ENCODE measurements around the gene GDF9.

GDF9 gene

DNA sequence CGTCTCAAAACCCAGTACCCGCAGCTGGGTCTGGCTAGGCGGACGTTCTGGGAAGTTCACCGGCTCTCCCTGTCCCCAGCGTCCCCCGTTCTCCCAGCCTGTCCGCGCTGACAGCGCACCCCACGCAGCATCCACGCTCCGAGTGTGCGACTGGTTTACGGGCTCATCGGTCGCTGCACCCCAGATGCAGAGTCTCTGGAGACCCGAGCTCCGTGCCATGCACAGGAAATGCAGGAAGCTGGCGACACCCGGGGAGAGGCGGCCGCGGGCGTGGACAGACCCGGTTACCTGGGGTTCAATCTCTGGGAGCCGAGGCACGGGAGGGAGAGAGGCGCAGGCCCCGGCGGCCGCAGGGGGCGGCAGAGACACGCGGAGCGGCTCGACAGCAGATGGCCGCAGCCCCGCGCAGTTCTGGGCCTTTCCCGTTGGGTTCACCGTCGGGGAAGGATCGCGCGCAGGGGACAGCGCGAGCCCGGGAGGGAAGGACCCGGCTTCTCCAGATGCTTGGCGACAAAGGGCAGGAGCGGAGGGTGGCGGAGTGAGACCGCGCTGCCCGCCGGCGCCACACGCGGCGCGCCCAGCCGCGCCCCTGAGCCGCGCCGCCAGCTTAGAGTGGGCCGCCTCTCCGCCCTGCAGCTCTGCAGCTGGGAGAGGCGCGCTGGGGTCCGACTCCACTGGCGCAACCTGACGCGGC, 36.4 kb downstream of the GDF9 start:
- Histone ChIP-seq H3K4ac (ENCODE audit: low read length) (no peak overlapping the region), H2BK5ac (ENCODE audit: low read length) (no peak overlapping the region), H3K14ac (ENCODE audit: low read length) (no peak overlapping the region), H2BK120ac (ENCODE audit: low read depth, low read length) (peak overlapping the region; percentile 35), H2BK15ac (ENCODE audit: low read length) (peak overlapping the region; percentile 20), H3K79me1 (ENCODE audit: low read depth, low read length) (peaks cover 3% of the 10 kb centered on the region), H4K91ac (ENCODE audit: low read depth, low read length, poor library complexity) (no peak overlapping the region), H4K8ac (ENCODE audit: low read depth, low read length) (peak overlapping the region; percentile 74), H3K27ac (replicated peaks; ENCODE audit: low read length) (no peak overlapping the region), H2AFZ (ENCODE audit: low read length) (peak overlapping the region; percentile 95), H2BK12ac (ENCODE audit: low read length) (no peak overlapping the region), H3K23ac (ENCODE audit: low read depth, low read length, poor library complexity) (peak overlapping the region; percentile 15), H3K18ac (ENCODE audit: low read length) (peak overlapping the region; percentile 98), H3K36me3 (replicated peaks in 1 of 2; ENCODE audit: control insufficient read depth in 2 of 2, insufficient read depth in 2 of 2, low read length in 2 of 2) (no peaks in the 10 kb centered on the region), H3K9me3 (replicated peaks in 1 of 2; ENCODE audit: control insufficient read depth in 2 of 2, insufficient read depth in 1 of 2, low read depth in 1 of 2, low read length in 2 of 2) (peaks cover 0 to 2% of the 10 kb centered on the region in 2 donors), H3K4me2 (ENCODE audit: insufficient read depth, low read length, poor library complexity, severe bottlenecking) (peak overlapping the region; percentile 72), H3K4me3 (ENCODE audit: low read length in 2 of 2) (peak overlapping the region; percentile 47 to 87), H3K4me1 (ENCODE audit: control insufficient read depth in 2 of 2, insufficient read depth in 1 of 2, low read depth in 1 of 2, low read length in 2 of 2) (peaks cover 0 to 4% of the 10 kb centered on the region in 2 donors), H2AK5ac (ENCODE audit: low read depth, low read length) (no peak overlapping the region), H3K9ac (ENCODE audit: low read depth, low read length, poor library complexity) (peak overlapping the region; percentile 89), H3K27me3 (ENCODE audit: control insufficient read depth in 3 of 3, insufficient read depth in 3 of 3, low read depth in 1 of 3, low read length in 3 of 3) (peaks cover 12 to 88% (median 62%) of the 10 kb centered on the region in 3 experiments)
- no peak for DNase-seq (ENCODE audit: low spot score)
- WGBS, 2 donors (ENCODE audit: extremely low coverage in 2 of 2, insufficient read length in 2 of 2, insufficient replicate concordance in 1 of 2): no CpG with 5 or more reads among the region's 75 CpGs

DNA sequence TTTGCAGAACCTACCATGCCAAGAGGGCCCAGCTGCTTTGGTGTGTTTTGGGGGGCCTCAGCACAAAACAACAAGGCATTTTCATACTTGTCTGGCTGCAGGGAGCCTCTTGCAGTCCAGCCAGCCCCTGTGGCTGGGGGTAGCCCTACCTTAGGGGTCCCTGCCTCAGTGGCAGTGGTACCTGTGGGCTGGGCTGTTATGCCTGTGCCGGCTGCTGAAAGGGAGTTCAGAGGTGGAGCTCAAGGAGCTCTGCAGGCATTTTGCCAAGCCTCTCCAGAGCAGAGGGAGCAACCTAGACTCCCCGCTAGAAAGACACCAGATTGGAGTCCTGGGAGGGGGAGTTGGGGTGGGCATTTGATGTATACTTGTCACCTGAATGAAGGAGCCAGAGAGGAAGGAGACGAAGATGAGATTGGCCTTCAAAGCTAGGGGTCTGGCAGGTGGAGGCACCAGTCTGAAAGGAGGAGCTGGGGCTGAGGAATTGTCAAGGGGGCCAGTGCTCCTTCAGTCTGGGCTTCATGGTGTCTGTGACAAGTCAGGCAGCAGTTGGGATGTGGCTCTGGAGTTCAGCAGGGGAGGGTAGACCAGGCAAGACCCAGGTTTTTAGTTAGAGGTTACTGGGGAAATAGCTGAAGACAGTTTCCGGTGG, 37.3 kb downstream of the GDF9 start:
- no CpG with 5 or more reads among the region's 4 CpGs for WGBS, 2 donors (ENCODE audit: extremely low coverage in 2 of 2, insufficient read length in 2 of 2, insufficient replicate concordance in 1 of 2)
- no peak overlapping the region for H3K14ac ChIP-seq (ENCODE audit: low read length)
- H4K91ac ChIP-seq (ENCODE audit: low read depth, low read length, poor library complexity): no peak overlapping the region
- H2AK5ac ChIP-seq (ENCODE audit: low read depth, low read length): no peak overlapping the region
- no peak overlapping the region for H3K27ac ChIP-seq (replicated peaks; ENCODE audit: low read length)
- H3K23ac ChIP-seq (ENCODE audit: low read depth, low read length, poor library complexity): no peak overlapping the region
- H3K4me3 ChIP-seq (ENCODE audit: low read length in 2 of 2): no peak overlapping the region
- no peak for DNase-seq (ENCODE audit: low spot score)
- H3K18ac ChIP-seq (ENCODE audit: low read length): no peak overlapping the region
- H3K27me3 ChIP-seq (ENCODE audit: control insufficient read depth in 3 of 3, insufficient read depth in 3 of 3, low read depth in 1 of 3, low read length in 3 of 3): peaks cover 15 to 88% (median 71%) of the 10 kb centered on the region in 3 experiments
- H3K9ac ChIP-seq (ENCODE audit: low read depth, low read length, poor library complexity): no peak overlapping the region
- no peak overlapping the region for H2BK120ac ChIP-seq (ENCODE audit: low read depth, low read length)
- peaks cover 0 to 2% of the 10 kb centered on the region in 2 donors for H3K9me3 ChIP-seq (replicated peaks in 1 of 2; ENCODE audit: control insufficient read depth in 2 of 2, insufficient read depth in 1 of 2, low read depth in 1 of 2, low read length in 2 of 2)
- H3K4me1 ChIP-seq (ENCODE audit: control insufficient read depth in 2 of 2, insufficient read depth in 1 of 2, low read depth in 1 of 2, low read length in 2 of 2): peaks cover 0 to 4% of the 10 kb centered on the region in 2 donors
- no peak overlapping the region for H2BK12ac ChIP-seq (ENCODE audit: low read length)
- H3K79me1 ChIP-seq (ENCODE audit: low read depth, low read length): peaks cover 3% of the 10 kb centered on the region
- no peak overlapping the region for H3K4me2 ChIP-seq (ENCODE audit: insufficient read depth, low read length, poor library complexity, severe bottlenecking)
- H2AFZ ChIP-seq (ENCODE audit: low read length): no peak overlapping the region
- H2BK15ac ChIP-seq (ENCODE audit: low read length): no peak overlapping the region
- H3K4ac ChIP-seq (ENCODE audit: low read length): no peak overlapping the region
- H2BK5ac ChIP-seq (ENCODE audit: low read length): no peak overlapping the region
- no peak overlapping the region for H4K8ac ChIP-seq (ENCODE audit: low read depth, low read length)
- no peaks in the 10 kb centered on the region for H3K36me3 ChIP-seq (replicated peaks in 1 of 2; ENCODE audit: control insufficient read depth in 2 of 2, insufficient read depth in 2 of 2, low read length in 2 of 2)

DNA sequence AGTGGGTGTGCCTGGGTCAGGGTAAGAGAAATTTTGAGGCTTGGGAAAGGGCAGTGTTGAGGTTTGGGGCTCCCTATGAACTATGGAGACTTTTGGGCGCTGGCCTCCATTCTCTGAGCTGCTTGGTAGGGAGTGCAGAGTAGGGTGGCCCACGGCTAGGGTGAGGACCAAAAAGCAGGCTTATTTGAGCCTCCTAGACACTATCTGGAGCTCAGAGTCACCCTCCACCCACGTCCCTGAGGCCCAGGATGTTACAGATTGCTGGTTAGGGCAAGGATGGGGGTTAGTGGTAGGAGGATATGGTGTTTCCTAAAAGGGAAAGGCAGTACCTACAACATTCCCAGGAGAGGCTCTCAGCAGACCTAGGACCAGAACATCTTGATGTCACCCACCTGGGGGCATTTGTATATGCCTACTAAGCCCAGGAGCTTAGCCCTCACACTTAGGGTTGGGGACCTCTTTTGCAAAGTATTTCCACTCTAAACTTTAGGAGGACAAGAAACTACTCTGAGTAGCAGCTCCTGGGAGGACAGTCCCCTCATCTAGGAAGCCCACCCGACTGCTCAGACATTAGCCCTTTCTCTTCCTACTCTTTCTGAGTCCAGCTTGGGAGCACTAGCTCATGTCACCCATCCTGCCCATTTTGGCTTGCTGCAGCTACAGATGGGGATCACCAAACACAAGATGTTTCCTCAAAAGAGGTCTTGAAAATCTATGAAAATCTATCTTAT, 38.2 kb downstream of the GDF9 start:
- DNase-seq (ENCODE audit: low spot score): no peak
- Histone ChIP-seq H3K4me2 (ENCODE audit: insufficient read depth, low read length, poor library complexity, severe bottlenecking) (no peak overlapping the region), H3K36me3 (replicated peaks in 1 of 2; ENCODE audit: control insufficient read depth in 2 of 2, insufficient read depth in 2 of 2, low read length in 2 of 2) (no peaks in the 10 kb centered on the region), H3K14ac (ENCODE audit: low read length) (no peak overlapping the region), H2BK5ac (ENCODE audit: low read length) (no peak overlapping the region), H3K4me3 (ENCODE audit: low read length in 2 of 2) (no peak overlapping the region), H2BK12ac (ENCODE audit: low read length) (no peak overlapping the region), H3K27me3 (ENCODE audit: control insufficient read depth in 3 of 3, insufficient read depth in 3 of 3, low read depth in 1 of 3, low read length in 3 of 3) (peaks cover 15 to 88% (median 77%) of the 10 kb centered on the region in 3 experiments), H4K91ac (ENCODE audit: low read depth, low read length, poor library complexity) (no peak overlapping the region), H2BK15ac (ENCODE audit: low read length) (no peak overlapping the region), H2AFZ (ENCODE audit: low read length) (no peak overlapping the region), H3K9ac (ENCODE audit: low read depth, low read length, poor library complexity) (peak overlapping the region; percentile 22), H2BK120ac (ENCODE audit: low read depth, low read length) (no peak overlapping the region), H3K4ac (ENCODE audit: low read length) (no peak overlapping the region), H3K18ac (ENCODE audit: low read length) (no peak overlapping the region), H3K79me1 (ENCODE audit: low read depth, low read length) (peaks cover 3% of the 10 kb centered on the region), H3K4me1 (ENCODE audit: control insufficient read depth in 2 of 2, insufficient read depth in 1 of 2, low read depth in 1 of 2, low read length in 2 of 2) (peaks cover 0 to 4% of the 10 kb centered on the region in 2 donors), H4K8ac (ENCODE audit: low read depth, low read length) (no peak overlapping the region), H3K9me3 (replicated peaks in 1 of 2; ENCODE audit: control insufficient read depth in 2 of 2, insufficient read depth in 1 of 2, low read depth in 1 of 2, low read length in 2 of 2) (peaks cover 0 to 2% of the 10 kb centered on the region in 2 donors), H3K23ac (ENCODE audit: low read depth, low read length, poor library complexity) (no peak overlapping the region), H2AK5ac (ENCODE audit: low read depth, low read length) (no peak overlapping the region), H3K27ac (replicated peaks; ENCODE audit: low read length) (no peak overlapping the region)
- WGBS, 2 donors (ENCODE audit: extremely low coverage in 2 of 2, insufficient read length in 2 of 2, insufficient replicate concordance in 1 of 2): no CpG with 5 or more reads among the region's 4 CpGs
